ES-I3 (cell line): Measurements from ENCODE around the gene AGXT2.

Source experiments
- H3K36me3 ChIP-seq: 2 replicates; pipeline ENCODE4 v1.6.1; 2013; ENCODE audit warnings: mild to moderate bottlenecking, low read length, control low read depth, moderate library complexity; ENCODE audit not compliant: insufficient read depth
- H3K4me1 ChIP-seq: 2 replicates; pipeline ENCODE4 v1.6.1; 2013; ENCODE audit warnings: mild to moderate bottlenecking, control low read depth, low read length; ENCODE audit not compliant: insufficient read depth
- H3K9ac ChIP-seq: 2 replicates; pipeline ENCODE4 v1.6.1; 2013; ENCODE audit warnings: low read depth, mild to moderate bottlenecking, low read length, moderate library complexity
- H3K9me3 ChIP-seq: 2 replicates; pipeline ENCODE4 v1.6.1; 2013; ENCODE audit warnings: mild to moderate bottlenecking, low read length, moderate library complexity; ENCODE audit not compliant: control insufficient read depth, insufficient read depth

AGXT2 gene

DNA sequence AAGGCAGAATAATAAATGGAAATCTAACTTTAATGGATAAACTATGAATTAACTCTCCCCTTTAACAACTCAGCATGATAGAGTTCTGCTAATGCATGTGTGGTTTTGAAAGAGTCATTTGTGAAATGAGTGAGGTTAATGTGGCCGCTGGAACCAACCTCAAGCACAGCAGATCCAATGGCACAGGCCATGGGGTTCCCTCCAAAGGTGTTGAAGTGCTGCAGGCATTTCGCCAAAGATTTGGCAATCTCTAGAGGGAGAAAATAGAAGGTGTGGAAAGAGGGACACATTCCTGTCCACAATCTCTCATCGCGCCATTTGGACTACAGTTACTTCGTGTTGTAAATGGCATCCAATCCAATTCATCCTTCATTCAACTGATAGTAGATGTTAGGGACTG lies 35.0 kb downstream of the AGXT2 start:
- Histone ChIP-seq H3K9ac (no peak overlapping the region), H3K4me1 (no peaks in the 10 kb centered on the region), H3K36me3 (no peaks in the 10 kb centered on the region), H3K9me3 (no peaks in the 10 kb centered on the region)

DNA sequence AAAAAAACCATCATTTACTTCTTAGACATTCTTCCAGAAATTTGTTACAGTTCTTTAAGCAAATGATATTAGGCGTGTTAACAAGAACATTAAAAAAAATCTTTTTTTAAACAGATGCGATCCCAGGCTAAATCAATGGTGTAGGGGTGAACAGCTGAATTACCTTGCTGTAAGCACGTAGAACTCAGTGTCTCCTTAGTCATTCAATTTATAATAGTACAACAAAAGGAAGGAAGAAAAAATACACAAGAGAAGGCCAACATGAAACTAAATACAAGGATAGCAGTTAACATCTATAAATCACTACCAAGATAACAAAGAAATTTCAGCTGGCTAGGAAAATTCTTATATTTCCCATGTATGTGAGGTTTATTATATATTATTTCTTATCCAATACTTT lies 35.4 kb downstream of the AGXT2 start:
- Histone ChIP-seq H3K9ac (no peak overlapping the region), H3K9me3 (no peaks in the 10 kb centered on the region), H3K36me3 (no peaks in the 10 kb centered on the region), H3K4me1 (no peaks in the 10 kb centered on the region)

DNA sequence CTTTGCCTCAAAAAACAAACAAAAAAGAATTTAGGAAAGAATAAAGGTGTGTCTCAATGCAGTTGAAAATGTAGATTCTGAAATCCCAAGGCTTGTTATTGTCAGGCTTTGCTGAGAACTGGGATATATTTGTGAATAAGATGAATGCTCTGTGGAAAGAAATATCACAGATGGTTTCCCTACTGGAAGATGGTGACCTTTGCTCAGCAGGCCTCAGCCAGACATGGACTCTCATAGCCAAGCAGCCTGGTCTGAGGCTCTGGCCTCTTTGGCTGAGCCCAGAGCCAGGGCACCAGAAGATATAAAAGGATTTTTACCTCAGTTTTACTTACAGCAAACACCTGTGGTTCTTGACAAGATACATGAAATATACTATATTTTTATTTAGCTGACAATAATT lies 37.1 kb downstream of the AGXT2 start:
- Histone ChIP-seq H3K9me3 (no peaks in the 10 kb centered on the region), H3K9ac (no peak overlapping the region), H3K4me1 (no peaks in the 10 kb centered on the region), H3K36me3 (no peaks in the 10 kb centered on the region)

DNA sequence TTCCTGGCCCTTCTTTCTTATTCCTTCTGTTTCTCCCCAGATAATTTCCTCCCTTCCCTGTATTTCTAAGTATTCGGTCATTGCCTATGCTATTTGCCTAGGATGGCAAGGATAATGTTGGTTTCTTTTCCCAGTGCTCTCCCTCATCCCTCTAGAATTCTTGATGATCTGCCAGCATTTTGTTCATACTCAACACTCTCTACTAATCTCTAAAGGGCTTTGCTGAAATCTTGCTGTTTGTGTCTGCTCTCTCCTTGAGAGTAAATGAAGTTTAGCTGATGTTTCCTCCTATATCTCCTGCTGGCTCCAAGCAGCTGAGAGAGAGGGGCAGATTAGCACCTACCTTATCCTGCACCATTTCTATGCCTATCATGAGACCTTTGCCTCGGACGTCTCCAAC lies 38.1 kb downstream of the AGXT2 start:
- H3K36me3 ChIP-seq = no peaks in the 10 kb centered on the region
- no peaks in the 10 kb centered on the region for H3K9me3 ChIP-seq
- H3K9ac ChIP-seq = no peak overlapping the region
- H3K4me1 ChIP-seq = peaks cover 1% of the 10 kb centered on the region; the same call in 1 of the 2 replicates

DNA sequence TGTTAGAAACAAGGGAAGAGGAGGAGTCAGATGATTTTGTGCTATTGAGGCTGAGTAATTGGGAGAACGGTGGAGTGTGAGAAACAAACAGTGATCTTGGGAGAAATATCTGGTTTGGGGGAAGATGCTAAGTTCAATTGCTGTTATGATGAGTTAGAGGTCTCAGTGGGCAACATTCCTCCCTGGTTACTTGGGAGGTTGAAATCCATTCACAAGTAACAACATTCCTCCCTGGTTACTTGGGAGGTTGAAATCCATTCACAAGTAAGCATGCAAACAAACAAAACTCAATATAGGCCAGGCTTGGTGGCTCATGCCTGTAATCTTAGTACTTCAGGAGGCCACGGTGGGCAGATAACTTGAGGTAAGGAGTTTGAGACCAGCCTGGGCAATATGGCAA lies 38.7 kb downstream of the AGXT2 start:
- Histone ChIP-seq H3K9me3 (no peaks in the 10 kb centered on the region), H3K9ac (no peak overlapping the region), H3K4me1 (peaks cover 8% of the 10 kb centered on the region), H3K36me3 (no peaks in the 10 kb centered on the region)

DNA sequence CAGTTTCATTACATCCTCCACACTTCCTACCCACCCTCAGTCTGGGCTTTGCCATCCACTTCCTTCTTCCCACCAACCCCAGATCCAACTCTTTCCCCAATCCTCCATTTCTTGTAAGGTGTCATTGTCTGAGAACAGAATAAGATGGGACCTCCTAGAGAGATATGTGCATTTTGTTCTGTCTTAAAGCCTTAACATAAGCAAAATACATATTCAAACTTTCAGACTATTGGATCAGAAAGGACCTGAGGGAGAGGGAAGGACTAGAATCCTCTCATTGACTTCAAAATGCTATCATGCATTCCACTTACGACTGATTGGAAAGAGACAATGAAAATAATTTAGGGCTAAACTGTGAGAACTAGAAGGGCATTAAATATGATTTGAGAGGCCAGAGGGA lies 43.0 kb downstream of the AGXT2 start:
- Histone ChIP-seq H3K9me3 (no peaks in the 10 kb centered on the region), H3K4me1 (peaks cover 10% of the 10 kb centered on the region), H3K9ac (no peak overlapping the region), H3K36me3 (no peaks in the 10 kb centered on the region)

DNA sequence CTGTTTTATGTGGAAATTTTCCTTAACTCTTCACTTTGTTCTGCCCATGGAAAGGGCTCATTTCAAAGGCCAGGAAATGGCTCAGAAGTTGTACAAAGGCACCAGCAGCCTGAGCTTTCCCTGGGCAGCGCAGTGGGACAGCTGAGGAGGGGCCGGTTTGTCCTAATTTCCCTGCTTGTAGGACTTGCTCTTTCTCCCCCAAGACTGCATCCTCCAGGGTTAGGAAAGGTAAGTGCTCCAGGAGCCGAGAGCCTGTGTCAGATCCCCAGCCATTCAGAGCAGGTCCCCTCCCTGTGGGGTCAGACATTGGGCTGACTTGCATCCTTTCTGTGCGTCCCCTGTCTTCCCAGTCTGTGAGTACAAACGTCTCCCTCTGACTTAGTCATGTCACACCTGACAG lies 43.5 kb downstream of the AGXT2 start:
- no peaks in the 10 kb centered on the region for H3K9me3 ChIP-seq
- H3K9ac ChIP-seq = no peak overlapping the region; the same call in 1 of the 2 replicates
- no peaks in the 10 kb centered on the region for H3K36me3 ChIP-seq
- H3K4me1 ChIP-seq = peaks cover 10% of the 10 kb centered on the region

DNA sequence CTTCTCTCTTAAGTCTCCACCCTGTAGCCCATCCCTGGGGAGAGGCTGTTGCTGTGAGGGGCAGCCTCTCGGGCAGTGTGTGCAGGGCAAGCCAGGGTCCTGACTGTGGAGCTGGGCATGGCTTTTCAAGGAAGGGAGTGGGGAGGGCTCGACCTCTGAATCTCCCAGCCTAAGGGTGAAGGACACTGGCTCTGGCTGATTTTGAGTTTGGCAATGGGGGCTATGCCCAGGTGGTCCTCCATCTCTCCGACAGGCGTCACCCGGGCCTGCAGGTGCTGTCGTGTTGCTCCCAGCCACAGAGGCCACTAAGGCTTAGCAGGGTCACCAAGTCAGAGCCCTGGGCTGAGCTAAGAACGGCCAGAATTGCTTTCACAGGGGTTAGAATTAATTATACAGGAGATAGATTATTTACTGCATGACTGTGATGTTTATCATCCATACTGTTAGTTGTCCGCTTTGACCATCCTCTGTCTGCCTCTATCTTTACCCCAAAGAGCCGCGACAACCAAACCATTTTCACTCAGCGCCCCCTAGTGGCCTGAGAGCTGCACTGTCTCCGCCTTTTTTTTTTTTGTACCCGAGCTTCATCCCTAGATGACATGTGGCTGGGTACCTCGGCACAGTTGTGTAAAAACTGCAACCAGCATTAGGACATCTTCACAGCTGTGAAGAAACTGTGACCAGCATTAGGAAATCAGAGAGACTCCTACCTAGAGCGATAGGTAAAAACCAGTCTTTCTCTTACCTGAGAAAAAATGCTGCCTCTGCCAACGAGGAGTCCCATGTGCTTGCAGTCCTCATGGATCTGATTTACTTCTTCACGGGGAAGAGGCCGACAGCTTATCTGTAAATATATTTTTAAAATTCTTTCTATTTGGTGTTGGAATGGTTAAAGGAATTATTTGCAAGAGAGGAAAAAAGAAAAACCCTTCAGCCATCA lies 44.5 kb downstream of the AGXT2 start:
- Histone ChIP-seq H3K36me3 (no peaks in the 10 kb centered on the region), H3K9ac (no peak overlapping the region; the same call in 1 of the 2 replicates), H3K4me1 (peaks cover 10% of the 10 kb centered on the region), H3K9me3 (no peaks in the 10 kb centered on the region)

DNA sequence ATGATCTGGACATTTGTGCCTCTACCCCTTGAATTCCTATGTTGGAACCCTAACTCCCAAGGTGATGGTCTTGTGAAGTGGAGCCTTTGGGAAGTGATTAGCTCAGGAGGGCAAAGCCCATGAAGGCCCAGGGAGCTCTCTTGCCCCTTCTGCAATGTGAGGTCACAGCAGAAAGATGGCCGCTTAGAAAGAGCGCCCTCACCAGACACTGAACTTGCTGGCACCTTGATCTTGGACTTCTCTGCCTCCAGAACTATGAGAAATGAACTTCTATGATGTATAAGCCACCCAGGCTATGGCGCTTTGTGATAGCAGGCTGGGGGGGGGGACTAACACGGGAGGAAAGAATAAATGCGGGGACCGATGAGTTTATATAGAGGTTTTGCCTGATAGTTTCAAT lies 45.3 kb downstream of the AGXT2 start:
- H3K4me1 ChIP-seq = peaks cover 10% of the 10 kb centered on the region
- H3K9me3 ChIP-seq = no peaks in the 10 kb centered on the region
- H3K9ac ChIP-seq = no peak overlapping the region
- no peaks in the 10 kb centered on the region for H3K36me3 ChIP-seq

DNA sequence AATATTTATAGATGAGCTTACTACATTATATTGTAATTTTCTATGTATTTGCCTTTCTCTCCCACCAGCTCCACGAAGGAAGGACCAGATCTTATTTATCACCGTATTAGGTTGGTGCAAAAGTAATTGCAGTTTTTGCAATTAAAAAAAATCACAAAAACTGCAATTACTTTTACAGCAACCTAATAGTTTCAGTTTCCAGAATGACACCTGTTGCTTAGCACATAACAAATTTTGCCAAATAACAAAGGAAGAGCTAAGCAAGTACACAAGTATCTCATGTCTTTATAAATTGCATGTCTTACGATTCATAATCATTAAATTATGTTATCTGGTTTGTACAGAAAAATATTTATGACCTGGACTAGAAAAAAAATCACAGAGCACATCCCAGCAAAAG lies 45.9 kb downstream of the AGXT2 start:
- H3K9me3 ChIP-seq = no peaks in the 10 kb centered on the region
- peaks cover 10% of the 10 kb centered on the region for H3K4me1 ChIP-seq
- H3K9ac ChIP-seq = no peak overlapping the region
- H3K36me3 ChIP-seq = no peaks in the 10 kb centered on the region

DNA sequence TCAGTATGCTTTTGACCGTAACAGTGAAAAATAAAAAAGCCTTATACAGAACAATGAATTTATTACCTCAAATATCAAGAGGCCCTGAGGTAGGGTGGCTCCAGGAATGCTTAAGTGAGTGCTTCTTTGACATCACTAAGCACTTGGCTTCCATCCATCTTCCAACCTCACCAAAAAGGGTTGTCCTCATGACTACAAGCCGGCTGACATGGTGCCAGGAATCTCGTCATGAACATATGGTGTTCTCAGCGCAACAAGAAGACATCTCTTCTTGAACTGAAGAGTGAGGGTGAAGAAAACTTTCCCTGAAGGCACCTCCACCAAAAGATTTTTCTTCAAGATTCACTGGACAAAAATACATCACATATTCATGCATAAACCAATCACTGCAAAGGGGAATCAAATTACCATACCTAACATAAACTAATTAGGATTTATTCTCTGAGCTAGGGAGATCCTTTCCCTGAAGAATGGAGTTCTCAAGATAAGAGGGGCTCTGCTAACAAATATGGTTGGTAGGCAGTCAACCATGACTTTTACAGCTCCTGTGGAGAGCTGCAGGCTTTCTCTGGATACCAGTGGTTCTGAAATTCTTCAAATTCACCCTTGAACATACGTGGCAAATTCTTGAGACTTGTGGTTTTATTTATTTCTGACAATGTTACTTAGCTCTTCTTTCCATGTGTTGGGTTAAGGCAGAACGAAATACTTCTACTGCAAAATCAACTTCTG lies 49.5 kb downstream of the AGXT2 start:
- H3K4me1 ChIP-seq = no peaks in the 10 kb centered on the region
- H3K9ac ChIP-seq = no peak overlapping the region
- no peaks in the 10 kb centered on the region for H3K36me3 ChIP-seq
- no peaks in the 10 kb centered on the region for H3K9me3 ChIP-seq

DNA sequence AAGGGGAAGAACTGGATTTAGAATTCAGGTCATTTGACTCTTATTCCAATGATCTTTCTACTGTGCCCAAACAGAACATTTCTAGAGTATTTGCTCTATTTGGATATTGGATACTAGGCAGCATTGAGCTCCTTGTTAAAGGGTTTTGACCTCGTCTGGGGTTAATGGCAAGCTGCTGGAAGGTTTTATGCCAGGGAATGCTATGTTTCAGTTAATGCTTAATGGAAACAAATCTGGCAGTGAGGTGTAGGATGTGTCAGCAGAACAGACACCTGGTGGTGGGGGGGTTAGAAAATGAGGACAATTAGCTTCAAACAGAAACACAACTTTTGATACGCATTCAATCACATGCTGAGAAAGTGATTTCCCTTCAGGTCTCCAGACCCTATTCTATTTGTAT lies 51.5 kb downstream of the AGXT2 start:
- Histone ChIP-seq H3K9ac (no peak overlapping the region), H3K36me3 (no peaks in the 10 kb centered on the region), H3K4me1 (no peaks in the 10 kb centered on the region), H3K9me3 (no peaks in the 10 kb centered on the region)

DNA sequence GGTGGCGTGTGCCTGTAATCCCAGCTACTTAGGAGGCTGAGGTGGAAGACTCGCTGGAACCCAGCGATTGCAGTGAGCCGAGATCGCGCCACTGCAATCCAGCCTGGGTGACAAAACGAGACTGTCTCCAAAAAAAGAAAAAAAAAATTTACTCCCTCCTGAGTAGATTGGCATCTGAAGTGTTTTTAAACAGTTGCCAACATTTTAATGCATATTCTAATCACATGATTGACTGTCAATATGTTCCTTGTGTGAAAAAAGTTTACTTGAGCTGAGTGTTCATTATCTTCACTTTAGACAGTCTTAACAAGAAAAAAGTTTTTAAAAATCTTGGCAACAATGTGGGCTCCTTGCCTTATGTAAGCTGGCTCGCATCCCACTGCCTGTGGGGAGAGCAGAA lies 53.8 kb downstream of the AGXT2 start:
- H3K9me3 ChIP-seq = no peaks in the 10 kb centered on the region
- no peak overlapping the region for H3K9ac ChIP-seq
- H3K4me1 ChIP-seq = no peaks in the 10 kb centered on the region
- no peaks in the 10 kb centered on the region for H3K36me3 ChIP-seq

DNA sequence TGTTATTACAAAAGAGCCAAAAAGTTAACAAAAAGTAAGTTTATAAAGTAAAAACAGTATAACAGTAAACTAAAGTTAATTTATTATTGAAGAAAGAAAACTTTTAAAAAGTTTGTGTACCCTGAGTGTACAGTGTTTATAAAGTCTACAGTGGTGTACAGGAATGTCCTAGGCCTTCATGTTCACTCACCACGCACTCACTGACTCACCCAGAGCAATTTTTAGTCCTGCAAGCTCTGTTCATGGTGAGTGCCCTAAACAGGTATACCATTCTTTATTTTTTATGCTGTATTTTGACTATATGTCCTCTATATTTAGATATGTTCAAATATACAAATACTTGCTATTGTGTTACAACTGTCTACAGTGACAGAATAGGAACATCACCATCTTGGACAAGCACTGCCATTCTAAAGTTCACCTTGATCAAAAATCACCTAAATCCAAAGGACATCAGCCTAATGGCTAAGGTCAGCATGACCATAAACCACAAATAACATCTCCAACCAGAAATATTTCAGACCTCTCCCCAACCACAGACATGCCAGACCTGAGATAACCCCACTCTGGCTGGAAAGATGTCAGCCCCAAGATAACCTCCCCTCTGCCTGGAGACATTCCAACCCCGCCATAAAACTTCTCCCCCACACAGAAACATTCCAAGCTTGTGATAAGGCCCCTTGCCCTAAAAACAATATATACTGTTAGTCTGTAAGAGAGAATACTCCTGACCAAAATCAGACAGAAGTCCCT lies 56.1 kb downstream of the AGXT2 start:
- Histone ChIP-seq H3K36me3 (no peaks in the 10 kb centered on the region), H3K9ac (no peak overlapping the region), H3K4me1 (no peaks in the 10 kb centered on the region), H3K9me3 (no peaks in the 10 kb centered on the region; the same call in 1 of the 2 replicates)
